ENCODE measurements around the gene GAS1. TPM values are rescaled to one million over a fixed set of nuclear protein-coding genes. Genes with fewer than 3 reads are reported as not detected.

Gene GAS1
- total RNA-seq, 1 donor from 2014 or later: 605 TPM

GRCh38 chr9:86924206-86924605 is 23.1 kb downstream of the GAS1 start:
- Histone ChIP-seq H3K27me3 (no peaks in the 10 kb centered on the region), H3K27ac (no peak overlapping the region), H3K4me3 (no peak overlapping the region), H3K9me3 (no peaks in the 10 kb centered on the region), H3K36me3 (no peaks in the 10 kb centered on the region), H3K4me1 (no peaks in the 10 kb centered on the region)
- intact Hi-C loops (cut with DNase I): no loop called here
- TF ChIP-seq CTCF (IDR thresholded peaks at IDR 0.05): no peak
- DNase-seq (ENCODE audit: low spot score in 2 of 2): no peak

GRCh38 chr9:86921151-86921923 is 26.0 kb downstream of the GAS1 start:
- Histone ChIP-seq H3K4me3 (no peak overlapping the region), H3K27me3 (no peaks in the 10 kb centered on the region), H3K9me3 (no peaks in the 10 kb centered on the region), H3K36me3 (no peaks in the 10 kb centered on the region), H3K4me1 (no peaks in the 10 kb centered on the region), H3K27ac (no peak overlapping the region)
- intact Hi-C loops (cut with DNase I): no loop called here
- DNase-seq (ENCODE audit: low spot score in 2 of 2): no peak
- TF ChIP-seq CTCF (IDR thresholded peaks at IDR 0.05): no peak

- TF ChIP-seq CTCF (IDR thresholded peaks at IDR 0.05): no peak
- no peak for DNase-seq (ENCODE audit: low spot score in 2 of 2)
- Histone ChIP-seq H3K4me3 (no peak overlapping the region), H3K27me3 (no peaks in the 10 kb centered on the region), H3K4me1 (no peaks in the 10 kb centered on the region), H3K9me3 (no peaks in the 10 kb centered on the region), H3K27ac (no peak overlapping the region), H3K36me3 (no peaks in the 10 kb centered on the region)
- intact Hi-C loops (cut with DNase I): no loop called here
These were observed 28.8 kb downstream of the GAS1 start for GRCh38 chr9:86918556-86918955.

- H3K4me1 ChIP-seq: no peaks in the 10 kb centered on the region
- H3K9me3 ChIP-seq: no peaks in the 10 kb centered on the region
- H3K27me3 ChIP-seq: no peaks in the 10 kb centered on the region
- H3K4me3 ChIP-seq: no peak overlapping the region
- intact Hi-C loops (cut with DNase I): no loop called here
- no peak for DNase-seq (ENCODE audit: low spot score in 2 of 2)
- no peaks in the 10 kb centered on the region for H3K36me3 ChIP-seq
- H3K27ac ChIP-seq: no peak overlapping the region
- TF ChIP-seq CTCF (IDR thresholded peaks at IDR 0.05): no peak
These were observed 35.1 kb downstream of the GAS1 start for GRCh38 chr9:86912210-86912609.

- H3K4me1 ChIP-seq: no peaks in the 10 kb centered on the region
- H3K9me3 ChIP-seq: no peaks in the 10 kb centered on the region
- no peak overlapping the region for H3K27ac ChIP-seq
- no peaks in the 10 kb centered on the region for H3K36me3 ChIP-seq
- intact Hi-C loops (cut with DNase I): no loop called here
- TF ChIP-seq CTCF (IDR thresholded peaks at IDR 0.05): no peak
- no peak overlapping the region for H3K4me3 ChIP-seq
- no peaks in the 10 kb centered on the region for H3K27me3 ChIP-seq
- no peak for DNase-seq (ENCODE audit: low spot score in 2 of 2)
These were observed 37.9 kb downstream of the GAS1 start for GRCh38 chr9:86909388-86909787.
